CD4-positive, alpha-beta T cell (primary cell): Measurements from ENCODE around the gene CCDC195. TPM values are rescaled to one million over a fixed set of nuclear protein-coding genes. Genes with fewer than 3 reads are reported as not detected.

ENCODE experiments used
- ATAC-seq: fragments of 200-7000 bp; cut with Tn5 transposase; one replicate; pipeline ENCODE4 v1.10.0; 2022; ENCODE audit warnings: mild to moderate bottlenecking; ENCODE audit not compliant: poor library complexity
- CTCF ChIA-PET: fragments of 350-600 bp; sonication (Branson Sonifier 250); formaldehyde crosslinking; loops from one replicate; lab custom pipeline; 2021; ENCODE audit warnings: antibody characterized with exemption, inconsistent platforms; lab: Charles Lee
- POLR2A ChIA-PET: fragments of 350-600 bp; sonication (Branson Sonifier 250); formaldehyde crosslinking; loops from one replicate; lab custom pipeline; 2021; ENCODE audit warnings: antibody characterized with exemption, inconsistent platforms; lab: Charles Lee
- DNase-seq, 14 experiments: peaks; one replicate each; pipeline ENCODE4 v3.0.0-alpha.2; 2013 to 2020; ENCODE audit warnings: mixed read lengths in 2 of 14
- H3K27ac ChIP-seq, 2 donors: one replicate each; pipeline versions ENCODE4 v1.5.1 to v1.7.0; 2013; ENCODE audit warnings: low read length in 2 of 2, low read depth in 1 of 2, mild to moderate bottlenecking in 1 of 2
- H3K27me3 ChIP-seq, 2 experiments: 1 replicate in 1 of 2; 2 replicates in 1 of 2; pipeline versions ENCODE4 v1.6.1 to v1.7.0; 2013; ENCODE audit warnings: low read length in 2 of 2, control low read depth in 1 of 2, mild to moderate bottlenecking in 1 of 2, moderate library complexity in 1 of 2; ENCODE audit not compliant: insufficient read depth in 2 of 2, control insufficient read depth in 1 of 2
- H3K36me3 ChIP-seq: one replicate; pipeline ENCODE4 v1.6.1; 2013; ENCODE audit warnings: low read length, control low read depth; ENCODE audit not compliant: insufficient read depth
- H3K4me1 ChIP-seq: one replicate; pipeline ENCODE4 v1.6.1; 2013; ENCODE audit warnings: low read length, control low read depth; ENCODE audit not compliant: insufficient read depth
- H3K4me3 ChIP-seq: one replicate; pipeline ENCODE4 v1.5.1; 2013; ENCODE audit warnings: mild to moderate bottlenecking, low read length, moderate library complexity
- H3K9me3 ChIP-seq, 2 experiments: 1 replicate in 1 of 2; 2 replicates in 1 of 2; pipeline versions ENCODE4 v1.6.1 to v1.7.0; 2013; ENCODE audit warnings: low read length in 2 of 2, mild to moderate bottlenecking in 2 of 2, control low read depth in 1 of 2, moderate library complexity in 1 of 2; ENCODE audit not compliant: control insufficient read depth in 1 of 2, insufficient read depth in 1 of 2
- H3K27ac Mint-ChIP-seq: one replicate; pipeline ENCODE4 v1.8.0; 2020; ENCODE audit warnings: mixed read lengths
- H3K27me3 Mint-ChIP-seq: one replicate; pipeline ENCODE4 v1.8.0; 2021; ENCODE audit warnings: mixed read lengths
- H3K36me3 Mint-ChIP-seq: one replicate; pipeline ENCODE4 v1.8.0; 2021; ENCODE audit warnings: low read depth, mixed read lengths
- H3K4me1 Mint-ChIP-seq: one replicate; pipeline ENCODE4 v1.8.0; 2021; ENCODE audit warnings: low read depth, mixed read lengths
- H3K4me3 Mint-ChIP-seq: one replicate; pipeline ENCODE4 v1.8.0; 2020; ENCODE audit warnings: mild to moderate bottlenecking, mixed read lengths
- H3K9me3 Mint-ChIP-seq: one replicate; pipeline ENCODE4 v1.8.0; 2020; ENCODE audit warnings: mixed read lengths
- intact Hi-C, 2 experiments: fragments of 100-400 bp; cut with DNase I in 1 of 2; cut with micrococcal nuclease in 1 of 2; formaldehyde crosslinking; loops; one replicate each; pipeline versions ENCODE4 v1.15.1 to v1.9.0; 2023 to 2025; cut with DNase I, micrococcal nuclease
- total RNA-seq, 174 experiments: library from RNA in 2 of 174; stranded (reverse) in 2 of 174; gene quantifications; one replicate each; pipeline ENCODE4 v1.2.3 and lab custom pipeline; 2021 to 2026
- TF ChIP-seq, protein P1 (sequence below): fragments of 200-600 bp; IDR thresholded peaks from one replicate; pipeline ENCODE4 v1.8.0; 2022; ENCODE audit warnings: antibody characterized with exemption, mild to moderate bottlenecking

The CCDC195 gene
- total RNA-seq, 2 experiments from 2014 or later: not detected

DNA sequence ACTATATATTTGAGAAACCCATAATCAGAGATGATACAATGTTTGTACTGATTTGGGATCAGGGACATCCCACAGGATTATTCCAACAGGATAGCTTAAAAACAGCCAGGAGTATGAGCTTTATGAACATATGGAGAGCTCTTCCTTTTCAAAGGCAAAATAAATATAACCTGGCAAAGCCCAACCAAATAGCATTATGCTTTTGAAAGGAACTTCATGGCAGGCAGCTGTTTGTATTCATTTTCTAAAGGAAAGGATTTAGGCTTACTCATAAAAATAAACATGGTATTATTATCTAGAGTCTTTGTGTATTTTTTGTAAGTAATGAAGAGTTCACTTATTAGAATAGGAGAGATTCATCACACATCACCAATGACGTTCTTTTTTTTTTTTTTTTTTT lies 44.4 kb downstream of the CCDC195 start:
- ATAC-seq (no peak), DNase-seq (no peak)
- POLR2A ChIA-PET: no interaction called here
- CTCF ChIA-PET: no interaction called here
- Mint-ChIP-seq H3K9me3 (no peaks in the 10 kb centered on the region), H3K4me1 (no peaks in the 10 kb centered on the region), H3K36me3 (no peaks in the 10 kb centered on the region), H3K27me3 (no peaks in the 10 kb centered on the region), H3K27ac (no peak overlapping the region), H3K4me3 (no peak overlapping the region)
- intact Hi-C loops: no loop called here
- Histone ChIP-seq H3K36me3 (no peaks in the 10 kb centered on the region), H3K4me3 (no peak overlapping the region), H3K27me3 (no peaks in the 10 kb centered on the region), H3K27ac (no peak overlapping the region), H3K4me1 (no peaks in the 10 kb centered on the region), H3K9me3 (no peaks in the 10 kb centered on the region)
- TF ChIP-seq, protein P1, sequence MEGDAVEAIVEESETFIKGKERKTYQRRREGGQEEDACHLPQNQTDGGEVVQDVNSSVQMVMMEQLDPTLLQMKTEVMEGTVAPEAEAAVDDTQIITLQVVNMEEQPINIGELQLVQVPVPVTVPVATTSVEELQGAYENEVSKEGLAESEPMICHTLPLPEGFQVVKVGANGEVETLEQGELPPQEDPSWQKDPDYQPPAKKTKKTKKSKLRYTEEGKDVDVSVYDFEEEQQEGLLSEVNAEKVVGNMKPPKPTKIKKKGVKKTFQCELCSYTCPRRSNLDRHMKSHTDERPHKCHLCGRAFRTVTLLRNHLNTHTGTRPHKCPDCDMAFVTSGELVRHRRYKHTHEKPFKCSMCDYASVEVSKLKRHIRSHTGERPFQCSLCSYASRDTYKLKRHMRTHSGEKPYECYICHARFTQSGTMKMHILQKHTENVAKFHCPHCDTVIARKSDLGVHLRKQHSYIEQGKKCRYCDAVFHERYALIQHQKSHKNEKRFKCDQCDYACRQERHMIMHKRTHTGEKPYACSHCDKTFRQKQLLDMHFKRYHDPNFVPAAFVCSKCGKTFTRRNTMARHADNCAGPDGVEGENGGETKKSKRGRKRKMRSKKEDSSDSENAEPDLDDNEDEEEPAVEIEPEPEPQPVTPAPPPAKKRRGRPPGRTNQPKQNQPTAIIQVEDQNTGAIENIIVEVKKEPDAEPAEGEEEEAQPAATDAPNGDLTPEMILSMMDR: no peak

DNA sequence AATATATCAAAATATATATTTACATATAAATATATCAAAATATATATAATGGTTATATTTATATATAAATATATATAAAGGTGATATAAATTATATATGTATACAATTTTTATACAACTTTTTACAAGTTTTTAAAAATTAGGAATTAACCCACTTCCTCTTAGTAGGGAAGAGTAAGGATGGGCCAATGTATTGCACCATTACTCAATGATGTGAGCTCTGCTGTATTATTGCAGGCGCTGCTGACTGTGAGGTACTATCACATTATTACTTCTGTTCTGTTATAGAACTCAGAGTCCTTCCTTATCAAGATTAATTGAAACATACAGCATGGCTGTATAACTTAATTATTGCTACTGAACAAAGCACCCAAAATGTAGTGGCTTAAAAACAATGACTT lies 46.0 kb downstream of the CCDC195 start:
- no peak overlapping the region for H3K27ac ChIP-seq
- H3K4me3 ChIP-seq: no peak overlapping the region
- Mint-ChIP-seq H3K27me3 (no peaks in the 10 kb centered on the region), H3K9me3 (no peaks in the 10 kb centered on the region), H3K4me1 (no peaks in the 10 kb centered on the region), H3K36me3 (no peaks in the 10 kb centered on the region), H3K27ac (no peak overlapping the region), H3K4me3 (no peak overlapping the region)
- H3K4me1 ChIP-seq: no peaks in the 10 kb centered on the region
- ChIA-PET CTCF (interaction anchor here (1.3 kb wide), 1 partner anchor 19 kb away, joined by 5 read pairs; no protein-coding TSS in a partner anchor), POLR2A (no interaction called here)
- H3K36me3 ChIP-seq: no peaks in the 10 kb centered on the region
- intact Hi-C loops: no loop called here
- TF ChIP-seq, protein P1: no peak
- no peaks in the 10 kb centered on the region for H3K9me3 ChIP-seq
- DNase-seq (no peak), ATAC-seq (no peak)
- H3K27me3 ChIP-seq: no peaks in the 10 kb centered on the region

DNA sequence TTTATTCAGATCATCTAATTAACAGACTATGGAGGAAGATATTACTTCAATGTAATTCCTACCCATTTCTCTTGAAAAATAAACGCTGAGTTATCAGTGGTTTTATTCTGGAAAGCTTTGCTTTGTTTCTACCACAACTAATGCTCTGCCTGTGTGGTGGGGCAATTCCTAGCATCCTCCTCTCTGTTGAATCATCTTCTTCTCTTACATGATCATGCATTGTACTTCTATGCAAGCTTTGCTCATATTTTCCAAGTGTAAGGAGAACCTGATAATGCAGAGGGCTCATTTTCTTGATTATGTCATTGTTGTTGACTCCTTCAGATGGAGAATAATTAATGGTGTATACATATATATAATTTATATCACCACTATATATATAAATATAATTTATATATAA lies 46.7 kb downstream of the CCDC195 start:
- H3K4me3 ChIP-seq: no peak overlapping the region
- Mint-ChIP-seq H3K4me3 (no peak overlapping the region), H3K27ac (no peak overlapping the region), H3K36me3 (no peaks in the 10 kb centered on the region), H3K27me3 (no peaks in the 10 kb centered on the region), H3K4me1 (no peaks in the 10 kb centered on the region), H3K9me3 (no peaks in the 10 kb centered on the region)
- intact Hi-C loops: no loop called here
- no peaks in the 10 kb centered on the region for H3K27me3 ChIP-seq
- H3K27ac ChIP-seq: no peak overlapping the region
- ATAC-seq: no peak
- H3K9me3 ChIP-seq: no peaks in the 10 kb centered on the region
- no peak for DNase-seq
- no peaks in the 10 kb centered on the region for H3K4me1 ChIP-seq
- TF ChIP-seq, protein P1: no peak
- CTCF ChIA-PET: no interaction called here
- no peaks in the 10 kb centered on the region for H3K36me3 ChIP-seq
- POLR2A ChIA-PET: no interaction called here
